Central memory CD8-positive, alpha-beta T cell (primary cell): ENCODE data around the gene CHDH.

Experiments
- ATAC-seq: fragments of 150-1000 bp; cut with Tn5 transposase; replicated peaks from 2 replicates; pipeline ENCODE4 v1.10.0; 2022; ENCODE audit warnings: mild to moderate bottlenecking, moderate FRiP score, moderate number of reproducible peaks; ENCODE audit not compliant: poor library complexity, severe bottlenecking; ENCODE audit errors: extremely low read depth
- DNase-seq, 2 donors: peaks; one replicate each; pipeline ENCODE4 v3.0.0; 2021; ENCODE audit warnings: low spot score in 2 of 2
- H3K27ac Mint-ChIP-seq: one replicate; pipeline ENCODE4 v1.8.0; 2022; ENCODE audit warnings: low read depth, mild to moderate bottlenecking, moderate library complexity, mixed read lengths
- H3K27me3 Mint-ChIP-seq: one replicate; pipeline ENCODE4 v1.8.0; 2022; ENCODE audit warnings: mixed read lengths
- H3K36me3 Mint-ChIP-seq: one replicate; pipeline ENCODE4 v1.8.0; 2022; ENCODE audit warnings: mild to moderate bottlenecking, moderate library complexity, mixed read lengths; ENCODE audit not compliant: insufficient read depth
- H3K4me1 Mint-ChIP-seq: one replicate; pipeline ENCODE4 v1.8.0; 2022; ENCODE audit warnings: mixed read lengths
- H3K4me3 Mint-ChIP-seq: one replicate; pipeline ENCODE4 v1.8.0; 2022; ENCODE audit warnings: mild to moderate bottlenecking, moderate library complexity, mixed read lengths
- H3K9me3 Mint-ChIP-seq: one replicate; pipeline ENCODE4 v1.8.0; 2022; ENCODE audit warnings: mixed read lengths

CHDH gene

GRCh38 chr3:53829605-53830004, 16.6 kb downstream of the CHDH start:
- Mint-ChIP-seq H3K4me1 (no peaks in the 10 kb centered on the region), H3K27ac (no peak overlapping the region), H3K4me3 (no peak overlapping the region), H3K27me3 (no peaks in the 10 kb centered on the region), H3K9me3 (no peaks in the 10 kb centered on the region), H3K36me3 (no peaks in the 10 kb centered on the region)
- ATAC-seq, result no peak
- no peak for DNase-seq

DNA sequence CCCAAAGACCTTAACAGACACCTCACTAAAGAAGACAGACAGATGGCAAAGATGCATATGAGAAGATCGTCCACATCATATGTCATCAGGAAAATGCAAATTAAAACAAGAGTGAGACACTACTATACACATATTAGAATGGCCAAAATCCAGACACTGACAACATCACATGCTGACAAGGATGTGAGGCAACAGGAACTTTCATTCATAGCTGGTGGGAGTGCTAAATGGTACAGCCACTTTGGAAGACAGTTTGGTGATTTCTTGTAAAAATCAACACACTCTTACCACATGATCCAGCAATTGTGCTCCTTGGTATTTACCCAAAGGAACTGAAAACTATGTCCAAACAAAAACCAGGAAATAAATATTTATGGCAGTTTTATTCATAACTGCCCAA, 17.6 kb downstream of the CHDH start:
- H3K36me3 Mint-ChIP-seq, result no peaks in the 10 kb centered on the region
- DNase-seq (no peak), ATAC-seq (no peak)
- no peaks in the 10 kb centered on the region for H3K27me3 Mint-ChIP-seq
- no peaks in the 10 kb centered on the region for H3K9me3 Mint-ChIP-seq
- no peaks in the 10 kb centered on the region for H3K4me1 Mint-ChIP-seq
- H3K4me3 Mint-ChIP-seq, result no peak overlapping the region
- H3K27ac Mint-ChIP-seq, result no peak overlapping the region

- no peaks in the 10 kb centered on the region for H3K4me1 Mint-ChIP-seq
- H3K27ac Mint-ChIP-seq, result no peak overlapping the region
- H3K4me3 Mint-ChIP-seq, result no peak overlapping the region
- H3K27me3 Mint-ChIP-seq, result no peaks in the 10 kb centered on the region
- no peaks in the 10 kb centered on the region for H3K9me3 Mint-ChIP-seq
- H3K36me3 Mint-ChIP-seq, result no peaks in the 10 kb centered on the region
- DNase-seq (no peak), ATAC-seq (no peak)
Measured at GRCh38 chr3:53826048-53826447, 20.2 kb downstream of the CHDH start.

DNA sequence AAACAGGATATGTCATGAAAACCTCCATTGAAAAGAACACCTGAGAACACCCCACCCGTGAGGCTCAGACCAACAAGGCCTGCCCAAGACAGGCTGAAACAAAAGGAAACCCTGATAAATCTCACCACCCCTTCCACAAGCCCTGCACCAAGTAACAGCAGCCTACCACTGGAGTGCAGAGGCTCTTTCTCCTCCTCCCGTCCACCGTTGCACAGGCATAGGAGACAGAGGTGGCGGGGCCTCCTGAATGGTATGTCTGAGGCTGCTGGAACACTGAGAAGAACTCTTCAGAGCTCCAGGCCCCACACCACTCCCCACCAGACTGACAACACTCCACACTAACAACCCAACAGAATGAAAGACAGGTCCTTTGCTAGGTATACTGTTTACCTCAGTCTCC, 21.4 kb downstream of the CHDH start:
- Mint-ChIP-seq H3K4me3 (no peak overlapping the region), H3K9me3 (no peaks in the 10 kb centered on the region), H3K27me3 (no peaks in the 10 kb centered on the region), H3K27ac (no peak overlapping the region), H3K4me1 (no peaks in the 10 kb centered on the region), H3K36me3 (no peaks in the 10 kb centered on the region)
- DNase-seq (no peak), ATAC-seq (no peak)

DNA sequence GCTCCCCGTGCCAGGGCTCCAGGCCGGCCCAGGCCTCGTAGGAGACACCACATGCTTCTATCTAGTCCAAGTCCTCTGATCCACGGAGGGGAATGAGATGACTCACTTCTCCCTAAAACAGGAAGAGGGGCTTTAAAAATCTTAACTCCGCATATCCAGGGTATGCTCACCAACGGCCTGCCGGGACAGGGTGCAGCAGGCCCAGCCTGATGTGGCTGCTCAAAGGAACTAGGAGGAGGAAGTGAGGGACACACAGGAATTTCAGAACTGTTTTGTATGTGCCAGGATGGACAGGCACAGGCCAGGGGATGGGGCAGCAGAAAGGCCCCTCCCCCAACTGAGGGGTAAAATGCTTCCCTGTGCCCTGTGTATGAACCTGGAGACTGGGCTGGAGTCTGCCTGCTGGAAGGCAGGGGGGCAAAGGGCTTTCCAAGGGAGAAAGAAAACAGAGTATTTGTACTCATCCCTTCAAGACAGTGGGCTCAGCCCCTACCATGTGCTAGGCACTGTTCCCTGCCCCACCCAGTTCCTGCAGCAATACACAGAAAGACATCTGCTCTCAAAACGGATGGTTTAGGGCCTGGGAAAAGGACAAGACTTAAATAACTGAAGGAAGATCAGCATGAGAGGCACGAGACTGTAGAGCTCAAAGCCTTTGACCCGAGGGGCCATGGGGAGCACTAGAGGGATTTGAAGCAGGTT, 22.1 kb downstream of the CHDH start:
- Mint-ChIP-seq H3K36me3 (no peaks in the 10 kb centered on the region), H3K4me3 (no peak overlapping the region), H3K4me1 (no peaks in the 10 kb centered on the region), H3K9me3 (no peaks in the 10 kb centered on the region), H3K27ac (no peak overlapping the region), H3K27me3 (no peaks in the 10 kb centered on the region)
- DNase-seq, result no peak
- no peak for ATAC-seq

- Mint-ChIP-seq H3K9me3 (no peaks in the 10 kb centered on the region), H3K4me3 (no peak overlapping the region), H3K36me3 (no peaks in the 10 kb centered on the region), H3K27me3 (no peaks in the 10 kb centered on the region), H3K4me1 (no peaks in the 10 kb centered on the region), H3K27ac (no peak overlapping the region)
- ATAC-seq (no peak), DNase-seq (no peak)
Measured at GRCh38 chr3:53823026-53823955, 22.9 kb downstream of the CHDH start.

- Mint-ChIP-seq H3K4me1 (no peaks in the 10 kb centered on the region), H3K4me3 (no peak overlapping the region), H3K27ac (no peak overlapping the region), H3K9me3 (no peaks in the 10 kb centered on the region), H3K27me3 (no peaks in the 10 kb centered on the region), H3K36me3 (no peaks in the 10 kb centered on the region)
- DNase-seq, result no peak
- no peak for ATAC-seq
Measured at GRCh38 chr3:53822331-53822741, 23.9 kb downstream of the CHDH start.

DNA sequence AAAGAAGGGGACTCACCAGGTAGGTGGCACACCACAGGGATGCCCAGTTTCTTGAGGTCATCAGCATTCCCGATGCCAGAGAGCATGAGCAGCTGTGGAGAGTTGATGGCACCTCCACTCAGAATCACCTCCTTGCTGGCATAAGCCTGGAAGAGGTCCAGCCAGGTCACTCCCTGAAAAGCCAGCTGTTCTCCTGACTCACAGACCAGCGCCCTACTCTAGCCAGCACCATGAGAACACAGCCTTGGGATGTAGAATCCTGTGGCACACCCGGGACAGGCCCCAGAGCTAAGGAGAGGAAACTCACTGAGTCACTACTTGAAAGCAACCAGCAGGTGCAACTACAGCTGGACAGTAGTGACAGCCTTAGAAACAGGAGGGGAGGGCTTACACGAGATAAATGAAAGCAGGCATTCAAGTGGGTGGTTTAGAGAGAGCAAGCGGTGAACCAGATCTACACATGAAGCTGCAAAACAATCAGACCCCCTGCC, 24.5 kb downstream of the CHDH start:
- H3K4me3 Mint-ChIP-seq, result no peak overlapping the region
- no peak overlapping the region for H3K27ac Mint-ChIP-seq
- no peaks in the 10 kb centered on the region for H3K27me3 Mint-ChIP-seq
- ATAC-seq (no peak), DNase-seq (no peak)
- H3K9me3 Mint-ChIP-seq, result no peaks in the 10 kb centered on the region
- H3K4me1 Mint-ChIP-seq, result no peaks in the 10 kb centered on the region
- no peaks in the 10 kb centered on the region for H3K36me3 Mint-ChIP-seq

- DNase-seq, result no peak
- Mint-ChIP-seq H3K4me3 (no peak overlapping the region), H3K27me3 (no peaks in the 10 kb centered on the region), H3K4me1 (no peaks in the 10 kb centered on the region), H3K27ac (no peak overlapping the region), H3K36me3 (no peaks in the 10 kb centered on the region), H3K9me3 (no peaks in the 10 kb centered on the region)
- ATAC-seq, result no peak
Measured at GRCh38 chr3:53820756-53821580, 25.3 kb downstream of the CHDH start.

DNA sequence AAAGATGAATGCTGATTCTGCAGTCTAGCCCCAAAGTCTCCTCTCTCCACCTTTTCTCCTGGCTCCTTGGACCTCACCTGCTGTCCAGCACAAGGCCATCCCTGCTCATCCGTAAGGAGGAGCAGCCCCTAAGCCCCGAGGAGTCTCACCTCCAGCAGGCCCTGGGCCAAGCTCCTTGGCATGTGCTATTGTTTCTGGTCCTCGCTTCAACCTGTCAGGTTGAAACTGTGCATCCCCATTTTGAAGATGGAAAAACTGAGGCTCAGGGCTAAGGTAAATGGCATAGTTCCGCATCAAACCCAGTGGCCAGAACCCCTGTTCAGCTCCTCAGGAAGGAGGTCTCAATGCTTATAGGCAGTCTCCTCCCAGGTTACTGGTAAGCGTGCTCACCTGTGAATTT, 26.1 kb downstream of the CHDH start:
- no peak overlapping the region for H3K4me3 Mint-ChIP-seq

GRCh38 chr3:53819163-53819868, 26.9 kb downstream of the CHDH start:
- Mint-ChIP-seq H3K9me3 (no peaks in the 10 kb centered on the region), H3K4me3 (no peak overlapping the region), H3K27me3 (no peaks in the 10 kb centered on the region), H3K4me1 (no peaks in the 10 kb centered on the region), H3K27ac (no peak overlapping the region), H3K36me3 (no peaks in the 10 kb centered on the region)
- no peak for DNase-seq
- ATAC-seq, result no peak

More for the DNA sequence above, 26.1 kb downstream of the CHDH start:
- no peaks in the 10 kb centered on the region for H3K36me3 Mint-ChIP-seq
- no peaks in the 10 kb centered on the region for H3K9me3 Mint-ChIP-seq
- H3K4me1 Mint-ChIP-seq, result no peaks in the 10 kb centered on the region
- H3K27ac Mint-ChIP-seq, result no peak overlapping the region
- DNase-seq (no peak), ATAC-seq (no peak)
- no peaks in the 10 kb centered on the region for H3K27me3 Mint-ChIP-seq
